ENCODE measurements around the gene MRAS.

MRAS gene

DNA sequence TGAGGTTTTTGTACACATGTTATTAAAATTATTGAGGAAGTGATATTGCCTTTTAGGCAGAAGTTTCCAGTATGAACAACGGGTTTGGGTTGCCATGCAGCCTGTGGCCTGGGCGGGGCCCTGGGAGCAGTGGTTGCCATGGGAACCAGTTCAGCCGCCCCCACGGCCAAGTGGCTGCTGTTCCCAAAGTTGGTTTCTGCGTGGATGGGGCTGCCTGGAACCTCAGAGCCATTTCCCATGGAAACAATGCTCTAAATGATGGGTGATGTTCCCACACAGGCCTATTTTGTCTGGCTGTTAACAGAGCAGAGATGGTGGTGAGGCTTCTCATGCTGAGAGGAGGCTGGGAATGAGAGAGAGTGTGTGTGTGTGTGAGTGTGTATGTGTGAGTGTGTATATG lies 19.5 kb downstream of the MRAS start:
- H3K4me1 ChIP-seq (ENCODE audit: control insufficient read depth in 1 of 2, insufficient read depth in 1 of 2, low read depth in 1 of 2, low read length in 1 of 2) = peaks cover 9 to 13% of the 10 kb centered on the region in 2 experiments
- H3K36me3 ChIP-seq = no peaks in the 10 kb centered on the region
- H3K9me3 ChIP-seq = no peaks in the 10 kb centered on the region
- H3K4me3 ChIP-seq (ENCODE audit: low read depth in 1 of 2, low read length in 1 of 2) = no peak overlapping the region
- H3K27ac ChIP-seq = no peak overlapping the region
- H3K27me3 ChIP-seq = peaks cover 4% of the 10 kb centered on the region
- TF ChIP-seq, protein P1, sequence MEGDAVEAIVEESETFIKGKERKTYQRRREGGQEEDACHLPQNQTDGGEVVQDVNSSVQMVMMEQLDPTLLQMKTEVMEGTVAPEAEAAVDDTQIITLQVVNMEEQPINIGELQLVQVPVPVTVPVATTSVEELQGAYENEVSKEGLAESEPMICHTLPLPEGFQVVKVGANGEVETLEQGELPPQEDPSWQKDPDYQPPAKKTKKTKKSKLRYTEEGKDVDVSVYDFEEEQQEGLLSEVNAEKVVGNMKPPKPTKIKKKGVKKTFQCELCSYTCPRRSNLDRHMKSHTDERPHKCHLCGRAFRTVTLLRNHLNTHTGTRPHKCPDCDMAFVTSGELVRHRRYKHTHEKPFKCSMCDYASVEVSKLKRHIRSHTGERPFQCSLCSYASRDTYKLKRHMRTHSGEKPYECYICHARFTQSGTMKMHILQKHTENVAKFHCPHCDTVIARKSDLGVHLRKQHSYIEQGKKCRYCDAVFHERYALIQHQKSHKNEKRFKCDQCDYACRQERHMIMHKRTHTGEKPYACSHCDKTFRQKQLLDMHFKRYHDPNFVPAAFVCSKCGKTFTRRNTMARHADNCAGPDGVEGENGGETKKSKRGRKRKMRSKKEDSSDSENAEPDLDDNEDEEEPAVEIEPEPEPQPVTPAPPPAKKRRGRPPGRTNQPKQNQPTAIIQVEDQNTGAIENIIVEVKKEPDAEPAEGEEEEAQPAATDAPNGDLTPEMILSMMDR (IDR thresholded peaks at IDR 0.05) = no peak

DNA sequence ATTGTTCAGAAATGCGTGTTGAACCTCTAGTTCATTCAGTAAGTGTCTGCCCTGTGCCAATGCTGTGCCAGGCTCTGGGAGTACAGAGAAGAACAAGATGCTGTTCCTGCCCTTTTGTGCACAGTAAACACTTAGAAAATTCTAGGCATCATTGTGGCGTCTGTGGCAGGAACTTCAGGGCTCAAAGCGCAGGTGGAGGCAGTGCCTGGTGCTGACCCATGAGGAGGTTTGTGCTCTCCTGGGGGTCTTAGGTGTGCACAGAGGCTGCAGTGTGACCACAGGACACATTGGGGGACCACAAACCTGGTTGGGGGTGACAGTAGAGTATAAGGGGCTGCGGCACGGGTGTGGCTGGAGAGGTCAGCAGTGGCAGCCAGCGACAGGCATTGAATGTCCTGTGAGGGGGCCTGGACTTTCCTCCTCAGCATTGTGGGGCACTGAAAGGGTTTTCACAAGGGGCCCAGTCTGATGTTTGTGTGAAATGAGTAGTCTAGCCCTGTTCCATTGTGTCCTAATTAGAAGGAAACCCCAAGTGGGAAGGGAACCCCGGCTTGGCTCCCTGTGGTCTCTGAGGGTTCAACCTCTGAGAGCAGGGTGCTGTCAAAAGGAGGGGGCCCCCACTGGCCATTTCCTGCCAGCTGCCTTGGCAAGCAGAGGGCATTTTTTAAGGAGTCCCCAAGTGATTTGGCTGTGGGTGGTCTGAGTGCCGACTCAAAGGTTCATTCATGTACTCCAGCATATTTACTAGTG lies 20.9 kb downstream of the MRAS start:
- Histone ChIP-seq H3K27ac (no peak overlapping the region), H3K4me3 (ENCODE audit: low read depth in 1 of 2, low read length in 1 of 2) (no peak overlapping the region), H3K27me3 (peaks cover 4% of the 10 kb centered on the region), H3K36me3 (no peaks in the 10 kb centered on the region), H3K4me1 (ENCODE audit: control insufficient read depth in 1 of 2, insufficient read depth in 1 of 2, low read depth in 1 of 2, low read length in 1 of 2) (peaks cover 9 to 13% of the 10 kb centered on the region in 2 experiments), H3K9me3 (no peaks in the 10 kb centered on the region)
- TF ChIP-seq, protein P1 (IDR thresholded peaks at IDR 0.05) = no peak

- H3K27ac ChIP-seq = no peak overlapping the region
- H3K36me3 ChIP-seq = no peaks in the 10 kb centered on the region
- TF ChIP-seq, protein P1 (IDR thresholded peaks at IDR 0.05) = no peak
- H3K4me1 ChIP-seq (ENCODE audit: control insufficient read depth in 1 of 2, insufficient read depth in 1 of 2, low read depth in 1 of 2, low read length in 1 of 2) = peaks cover 9 to 13% of the 10 kb centered on the region in 2 experiments
- H3K4me3 ChIP-seq (ENCODE audit: low read depth in 1 of 2, low read length in 1 of 2) = no peak overlapping the region
- H3K27me3 ChIP-seq = peaks cover 4% of the 10 kb centered on the region
- H3K9me3 ChIP-seq = no peaks in the 10 kb centered on the region
Observed at GRCh38 chr3:138370321-138370720, 21.9 kb downstream of the MRAS start.

- H3K4me1 ChIP-seq (ENCODE audit: control insufficient read depth in 1 of 2, insufficient read depth in 1 of 2, low read depth in 1 of 2, low read length in 1 of 2) = peaks cover 9 to 13% of the 10 kb centered on the region in 2 experiments
- H3K36me3 ChIP-seq = no peaks in the 10 kb centered on the region
- no peaks in the 10 kb centered on the region for H3K9me3 ChIP-seq
- no peak overlapping the region for H3K4me3 ChIP-seq (ENCODE audit: low read depth in 1 of 2, low read length in 1 of 2)
- H3K27ac ChIP-seq = no peak overlapping the region
- TF ChIP-seq, protein P1 (IDR thresholded peaks at IDR 0.05) = no peak
- peaks cover 4% of the 10 kb centered on the region for H3K27me3 ChIP-seq
Observed at GRCh38 chr3:138371070-138371965, 22.9 kb downstream of the MRAS start.

DNA sequence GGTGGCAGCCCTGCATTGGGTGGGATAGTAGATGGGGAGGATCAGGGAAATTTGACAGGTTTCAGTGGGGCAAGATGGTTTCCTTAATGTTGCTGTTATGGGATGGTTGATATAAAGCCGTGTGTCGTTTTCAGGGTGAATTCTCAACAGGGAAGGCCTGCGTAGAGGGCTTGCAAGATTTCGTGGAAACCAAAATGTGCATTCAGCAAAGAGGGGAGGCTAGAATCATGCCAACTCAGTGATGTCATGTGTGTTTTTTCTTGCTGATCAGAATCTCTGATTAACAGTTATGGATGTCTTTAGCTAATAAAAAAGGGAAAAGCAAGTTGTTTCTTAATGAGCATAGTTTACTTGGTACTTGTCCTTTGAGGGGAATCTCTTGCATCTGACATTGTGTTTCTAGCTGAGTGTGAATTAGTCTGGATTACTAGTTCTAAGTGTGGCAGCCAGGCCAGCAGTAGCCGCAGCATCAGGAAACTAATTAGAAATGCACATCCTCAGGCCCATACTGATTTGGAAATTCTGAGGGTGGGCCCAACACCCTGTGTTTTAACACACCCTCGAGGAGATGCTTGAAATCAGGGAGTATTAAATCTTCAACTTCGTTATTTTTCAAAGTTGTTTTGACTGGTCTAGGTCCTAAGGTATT lies 24.8 kb downstream of the MRAS start:
- Histone ChIP-seq H3K27ac (no peak overlapping the region), H3K36me3 (no peaks in the 10 kb centered on the region), H3K4me3 (ENCODE audit: low read depth in 1 of 2, low read length in 1 of 2) (no peak overlapping the region), H3K9me3 (no peaks in the 10 kb centered on the region), H3K4me1 (ENCODE audit: control insufficient read depth in 1 of 2, insufficient read depth in 1 of 2, low read depth in 1 of 2, low read length in 1 of 2) (peaks cover 0 to 7% of the 10 kb centered on the region in 2 experiments), H3K27me3 (peaks cover 4% of the 10 kb centered on the region)
- TF ChIP-seq, protein P1 (IDR thresholded peaks at IDR 0.05) = no peak
